Measurements from ENCODE around the gene FAM174B. TPM values are rescaled to one million over a fixed set of nuclear protein-coding genes. Genes with fewer than 3 reads are reported as not detected.

Gene FAM174B
- polyA plus RNA-seq, 1 donor from 2014 or later, result 20.1 TPM

- no peak overlapping the region for H3K27ac ChIP-seq (ENCODE audit: low read length)
- H3K36me3 ChIP-seq (ENCODE audit: insufficient read depth, low read length), result no peaks in the 10 kb centered on the region
- H3F3A ChIP-seq (ENCODE audit: insufficient read depth, low read length, poor library complexity, severe bottlenecking), result no peaks in the 10 kb centered on the region
- no peak overlapping the region for H2AFZ ChIP-seq (ENCODE audit: low read depth, low read length)
- no peaks in the 10 kb centered on the region for H3K79me2 ChIP-seq (replicated peaks; ENCODE audit: insufficient read depth, low read length)
- H3K4me3 ChIP-seq (ENCODE audit: low read length), result no peak overlapping the region
- H3K9ac ChIP-seq (ENCODE audit: low read length), result no peak overlapping the region
- H3K4me2 ChIP-seq (ENCODE audit: low read length), result no peak overlapping the region
- H3K9me3 ChIP-seq (ENCODE audit: low read length), result no peaks in the 10 kb centered on the region
- H3K27me3 ChIP-seq (ENCODE audit: insufficient read depth, low read depth, low read length), result no peaks in the 10 kb centered on the region
- TF ChIP-seq, protein P1, sequence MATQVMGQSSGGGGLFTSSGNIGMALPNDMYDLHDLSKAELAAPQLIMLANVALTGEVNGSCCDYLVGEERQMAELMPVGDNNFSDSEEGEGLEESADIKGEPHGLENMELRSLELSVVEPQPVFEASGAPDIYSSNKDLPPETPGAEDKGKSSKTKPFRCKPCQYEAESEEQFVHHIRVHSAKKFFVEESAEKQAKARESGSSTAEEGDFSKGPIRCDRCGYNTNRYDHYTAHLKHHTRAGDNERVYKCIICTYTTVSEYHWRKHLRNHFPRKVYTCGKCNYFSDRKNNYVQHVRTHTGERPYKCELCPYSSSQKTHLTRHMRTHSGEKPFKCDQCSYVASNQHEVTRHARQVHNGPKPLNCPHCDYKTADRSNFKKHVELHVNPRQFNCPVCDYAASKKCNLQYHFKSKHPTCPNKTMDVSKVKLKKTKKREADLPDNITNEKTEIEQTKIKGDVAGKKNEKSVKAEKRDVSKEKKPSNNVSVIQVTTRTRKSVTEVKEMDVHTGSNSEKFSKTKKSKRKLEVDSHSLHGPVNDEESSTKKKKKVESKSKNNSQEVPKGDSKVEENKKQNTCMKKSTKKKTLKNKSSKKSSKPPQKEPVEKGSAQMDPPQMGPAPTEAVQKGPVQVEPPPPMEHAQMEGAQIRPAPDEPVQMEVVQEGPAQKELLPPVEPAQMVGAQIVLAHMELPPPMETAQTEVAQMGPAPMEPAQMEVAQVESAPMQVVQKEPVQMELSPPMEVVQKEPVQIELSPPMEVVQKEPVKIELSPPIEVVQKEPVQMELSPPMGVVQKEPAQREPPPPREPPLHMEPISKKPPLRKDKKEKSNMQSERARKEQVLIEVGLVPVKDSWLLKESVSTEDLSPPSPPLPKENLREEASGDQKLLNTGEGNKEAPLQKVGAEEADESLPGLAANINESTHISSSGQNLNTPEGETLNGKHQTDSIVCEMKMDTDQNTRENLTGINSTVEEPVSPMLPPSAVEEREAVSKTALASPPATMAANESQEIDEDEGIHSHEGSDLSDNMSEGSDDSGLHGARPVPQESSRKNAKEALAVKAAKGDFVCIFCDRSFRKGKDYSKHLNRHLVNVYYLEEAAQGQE (IDR thresholded peaks at IDR 0.05; ENCODE audit: borderline replicate concordance), result no peak
- TF ChIP-seq POLR2AphosphoS5 (IDR thresholded peaks at IDR 0.05) (no peak), EP300 (conservative IDR thresholded peaks at IDR 0.05; ENCODE audit: poor library complexity, severe bottlenecking) (no peak), CTCF (IDR thresholded peaks at IDR 0.05; ENCODE audit: poor library complexity, severe bottlenecking) (no peak), SMC3 (conservative IDR thresholded peaks at IDR 0.05; ENCODE audit: poor library complexity) (no peak), EZH2 (IDR thresholded peaks at IDR 0.05; ENCODE audit: borderline replicate concordance, insufficient read depth, low read length, poor library complexity, severe bottlenecking) (no peak), MXI1 (conservative IDR thresholded peaks at IDR 0.05; ENCODE audit: poor library complexity, severe bottlenecking) (no peak), TAF1 (IDR thresholded peaks at IDR 0.05; ENCODE audit: low read depth) (no peak), RAD21 (conservative IDR thresholded peaks at IDR 0.05) (no peak)
- no peaks in the 10 kb centered on the region for H3K9me2 ChIP-seq (ENCODE audit: insufficient read depth, low read length)
- no peaks in the 10 kb centered on the region for H4K20me1 ChIP-seq (ENCODE audit: insufficient read depth)
Observed at GRCh38 chr15:92629975-92630626, 25.5 kb downstream of the FAM174B start.

DNA sequence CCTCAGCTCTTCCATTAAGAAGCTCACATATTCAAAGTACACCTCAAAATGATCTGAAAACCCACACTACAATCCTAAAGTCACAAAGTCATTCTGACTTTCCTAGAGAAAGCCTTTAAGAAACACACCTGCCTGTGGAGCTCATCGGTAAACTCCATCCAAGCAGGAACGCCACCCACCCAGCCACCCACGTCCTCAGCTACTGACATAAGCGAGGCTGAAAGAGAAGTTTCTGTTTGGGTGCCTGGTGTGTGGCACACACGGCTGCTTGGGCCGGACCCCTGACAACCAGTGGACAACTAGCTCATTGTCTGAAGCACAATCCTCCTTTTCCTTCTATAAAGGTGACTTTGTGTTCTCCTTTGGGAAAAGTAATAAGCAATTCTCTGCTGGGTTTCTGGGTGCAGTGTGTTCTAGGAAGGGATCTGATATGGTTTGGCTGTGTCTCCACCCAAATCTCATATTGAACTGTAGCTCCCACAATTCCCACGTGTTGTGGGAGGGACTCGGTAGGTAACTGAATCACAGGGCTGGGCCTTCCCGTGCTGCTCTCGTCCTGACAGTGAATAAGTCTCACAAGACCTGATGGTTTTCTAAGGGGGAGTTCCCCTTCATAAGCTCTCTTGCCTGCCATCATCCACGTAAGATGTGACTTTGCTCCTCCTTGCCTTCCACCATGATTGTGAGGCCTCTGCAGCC is 26.1 kb downstream of the FAM174B start:
- H3K4me3 ChIP-seq (ENCODE audit: low read length), result no peak overlapping the region
- no peaks in the 10 kb centered on the region for H3K9me2 ChIP-seq (ENCODE audit: insufficient read depth, low read length)
- no peaks in the 10 kb centered on the region for H3K36me3 ChIP-seq (ENCODE audit: insufficient read depth, low read length)
- H4K20me1 ChIP-seq (ENCODE audit: insufficient read depth), result no peaks in the 10 kb centered on the region
- no peak overlapping the region for H2AFZ ChIP-seq (ENCODE audit: low read depth, low read length)
- TF ChIP-seq CTCF (IDR thresholded peaks at IDR 0.05; ENCODE audit: poor library complexity, severe bottlenecking), result no peak
- no peak for TF ChIP-seq EZH2 (IDR thresholded peaks at IDR 0.05; ENCODE audit: borderline replicate concordance, insufficient read depth, low read length, poor library complexity, severe bottlenecking)
- no peak for TF ChIP-seq POLR2AphosphoS5 (IDR thresholded peaks at IDR 0.05)
- TF ChIP-seq, protein P1 (IDR thresholded peaks at IDR 0.05; ENCODE audit: borderline replicate concordance), result no peak
- TF ChIP-seq EP300 (conservative IDR thresholded peaks at IDR 0.05; ENCODE audit: poor library complexity, severe bottlenecking), result no peak
- TF ChIP-seq SMC3 (conservative IDR thresholded peaks at IDR 0.05; ENCODE audit: poor library complexity), result no peak
- TF ChIP-seq TAF1 (IDR thresholded peaks at IDR 0.05; ENCODE audit: low read depth), result no peak
- TF ChIP-seq MXI1 (conservative IDR thresholded peaks at IDR 0.05; ENCODE audit: poor library complexity, severe bottlenecking), result no peak
- TF ChIP-seq RAD21 (conservative IDR thresholded peaks at IDR 0.05), result no peak
- no peaks in the 10 kb centered on the region for H3K27me3 ChIP-seq (ENCODE audit: insufficient read depth, low read depth, low read length)
- no peak overlapping the region for H3K4me2 ChIP-seq (ENCODE audit: low read length)
- H3K79me2 ChIP-seq (replicated peaks; ENCODE audit: insufficient read depth, low read length), result no peaks in the 10 kb centered on the region
- no peak overlapping the region for H3K9ac ChIP-seq (ENCODE audit: low read length)
- no peak overlapping the region for H3K27ac ChIP-seq (ENCODE audit: low read length)
- H3K9me3 ChIP-seq (ENCODE audit: low read length), result no peaks in the 10 kb centered on the region
- H3F3A ChIP-seq (ENCODE audit: insufficient read depth, low read length, poor library complexity, severe bottlenecking), result no peaks in the 10 kb centered on the region
